Immature natural killer cell (primary cell): Measurements from ENCODE around the gene PTPRG. TPM values are rescaled to one million over a fixed set of nuclear protein-coding genes. Genes with fewer than 3 reads are reported as not detected.

Experiments used
- DNase-seq, 3 donors: peaks; one replicate each; pipeline ENCODE4 v3.0.0; 2022; ENCODE audit warnings: mixed read lengths in 1 of 3
- H3K27ac Mint-ChIP-seq, 6 donors: one replicate each; pipeline ENCODE4 v1.8.0; 2020; ENCODE audit warnings: mixed read lengths in 6 of 6, mild to moderate bottlenecking in 5 of 6, inconsistent platforms in 4 of 6, moderate library complexity in 3 of 6
- H3K27me3 Mint-ChIP-seq, 3 donors: one replicate each; pipeline ENCODE4 v1.8.0; 2020 to 2021; ENCODE audit warnings: low read depth in 3 of 3, mild to moderate bottlenecking in 3 of 3, mixed read lengths in 3 of 3, moderate library complexity in 3 of 3, inconsistent platforms in 1 of 3
- H3K36me3 Mint-ChIP-seq, 3 donors: one replicate each; pipeline ENCODE4 v1.8.0; 2020; ENCODE audit warnings: mixed read lengths in 3 of 3, inconsistent platforms in 2 of 3, mild to moderate bottlenecking in 2 of 3
- H3K4me1 Mint-ChIP-seq, 2 donors: one replicate each; pipeline ENCODE4 v1.8.0; 2020; ENCODE audit warnings: inconsistent platforms in 2 of 2, mild to moderate bottlenecking in 2 of 2, mixed read lengths in 2 of 2, moderate library complexity in 1 of 2
- H3K4me3 Mint-ChIP-seq, 5 donors: one replicate each; pipeline ENCODE4 v1.8.0; 2020; ENCODE audit warnings: mild to moderate bottlenecking in 5 of 5, mixed read lengths in 5 of 5, inconsistent platforms in 3 of 5, moderate library complexity in 3 of 5
- H3K9me3 Mint-ChIP-seq, 6 donors: one replicate each; pipeline ENCODE4 v1.8.0; 2020; ENCODE audit warnings: mild to moderate bottlenecking in 6 of 6, mixed read lengths in 6 of 6, inconsistent platforms in 4 of 6, moderate library complexity in 3 of 6
- polyA plus RNA-seq, 3 donors: library from polyadenylated mRNA; unstranded; fragments of 300-500 nt; fragmentation: Illumina TruSeq; gene quantifications; one replicate each; pipeline ENCODE4 v1.2.3, GENCODE V29; 2021

The PTPRG gene
- polyA plus RNA-seq, 3 donors from 2014 or later = 0.13 TPM; not detected in 2

- Mint-ChIP-seq H3K27ac (no peak overlapping the region), H3K4me3 (no peak overlapping the region), H3K4me1 (no peaks in the 10 kb centered on the region), H3K27me3 (peaks cover 0 to 1% (median 0%) of the 10 kb centered on the region in 3 donors), H3K9me3 (peaks cover 0 to 13% (median 3%) of the 10 kb centered on the region in 6 donors), H3K36me3 (no peaks in the 10 kb centered on the region)
- DNase-seq = no peak
These were observed 382.6 kb downstream of the PTPRG start for GRCh38 chr3:61943975-61944374.

GRCh38 chr3:61944726-61945125 is 383.4 kb downstream of the PTPRG start:
- Mint-ChIP-seq H3K36me3 (no peaks in the 10 kb centered on the region), H3K4me3 (no peak overlapping the region), H3K27me3 (peaks cover 0 to 1% (median 0%) of the 10 kb centered on the region in 3 donors), H3K27ac (no peak overlapping the region), H3K9me3 (peaks cover 0 to 13% (median 3%) of the 10 kb centered on the region in 6 donors), H3K4me1 (no peaks in the 10 kb centered on the region)
- no peak for DNase-seq

- H3K36me3 Mint-ChIP-seq = no peaks in the 10 kb centered on the region
- H3K27me3 Mint-ChIP-seq = peaks cover 0 to 1% (median 0%) of the 10 kb centered on the region in 3 donors
- H3K4me1 Mint-ChIP-seq = no peaks in the 10 kb centered on the region
- H3K4me3 Mint-ChIP-seq = no peak overlapping the region
- peaks cover 0 to 13% (median 3%) of the 10 kb centered on the region in 6 donors for H3K9me3 Mint-ChIP-seq
- H3K27ac Mint-ChIP-seq = no peak overlapping the region
- DNase-seq = no peak
These were observed 384.3 kb downstream of the PTPRG start for GRCh38 chr3:61945657-61946056.

- Mint-ChIP-seq H3K9me3 (peaks cover 0 to 11% (median 3%) of the 10 kb centered on the region in 6 donors), H3K4me3 (no peak overlapping the region), H3K27me3 (peaks cover 0 to 1% (median 0%) of the 10 kb centered on the region in 3 donors), H3K4me1 (no peaks in the 10 kb centered on the region), H3K36me3 (no peaks in the 10 kb centered on the region), H3K27ac (no peak overlapping the region)
- DNase-seq = no peak
These were observed 385.4 kb downstream of the PTPRG start for GRCh38 chr3:61946570-61947324.

GRCh38 chr3:61947456-61947855 is 386.1 kb downstream of the PTPRG start:
- Mint-ChIP-seq H3K9me3 (peaks cover 0 to 9% (median 3%) of the 10 kb centered on the region in 6 donors), H3K4me1 (no peaks in the 10 kb centered on the region), H3K27ac (no peak overlapping the region), H3K4me3 (no peak overlapping the region), H3K36me3 (no peaks in the 10 kb centered on the region), H3K27me3 (no peaks in the 10 kb centered on the region)
- no peak for DNase-seq

GRCh38 chr3:61948699-61949305 is 387.4 kb downstream of the PTPRG start:
- Mint-ChIP-seq H3K27ac (no peak overlapping the region), H3K9me3 (peaks cover 0 to 5% (median 1%) of the 10 kb centered on the region in 6 donors), H3K4me3 (no peak overlapping the region), H3K36me3 (no peaks in the 10 kb centered on the region), H3K4me1 (no peaks in the 10 kb centered on the region), H3K27me3 (no peaks in the 10 kb centered on the region)
- no peak for DNase-seq

GRCh38 chr3:61954097-61954540 is 392.7 kb downstream of the PTPRG start:
- H3K9me3 Mint-ChIP-seq = no peaks in the 10 kb centered on the region
- H3K4me3 Mint-ChIP-seq = no peak overlapping the region
- no peaks in the 10 kb centered on the region for H3K36me3 Mint-ChIP-seq
- peaks cover 0 to 2% (median 0%) of the 10 kb centered on the region in 3 donors for H3K27me3 Mint-ChIP-seq
- H3K27ac Mint-ChIP-seq = no peak overlapping the region
- no peaks in the 10 kb centered on the region for H3K4me1 Mint-ChIP-seq
- no peak for DNase-seq

- Mint-ChIP-seq H3K4me1 (no peaks in the 10 kb centered on the region), H3K27ac (no peak overlapping the region), H3K4me3 (no peak overlapping the region), H3K27me3 (peaks cover 0 to 2% (median 2%) of the 10 kb centered on the region in 3 donors), H3K9me3 (peaks cover 0 to 5% (median 0%) of the 10 kb centered on the region in 6 donors), H3K36me3 (no peaks in the 10 kb centered on the region)
- no peak for DNase-seq
These were observed 394.1 kb downstream of the PTPRG start for GRCh38 chr3:61955483-61955882.

GRCh38 chr3:61956236-61956635 is 394.9 kb downstream of the PTPRG start:
- Mint-ChIP-seq H3K9me3 (peaks cover 0 to 5% (median 0%) of the 10 kb centered on the region in 6 donors), H3K27ac (no peak overlapping the region), H3K4me3 (no peak overlapping the region), H3K27me3 (peaks cover 0 to 2% (median 2%) of the 10 kb centered on the region in 3 donors), H3K36me3 (no peaks in the 10 kb centered on the region), H3K4me1 (no peaks in the 10 kb centered on the region)
- DNase-seq = no peak

- no peaks in the 10 kb centered on the region for H3K4me1 Mint-ChIP-seq
- H3K27ac Mint-ChIP-seq = no peak overlapping the region
- H3K27me3 Mint-ChIP-seq = peaks cover 0 to 2% (median 2%) of the 10 kb centered on the region in 3 donors
- peaks cover 0 to 5% (median 0%) of the 10 kb centered on the region in 6 donors for H3K9me3 Mint-ChIP-seq
- no peak for DNase-seq
- H3K36me3 Mint-ChIP-seq = no peaks in the 10 kb centered on the region
- H3K4me3 Mint-ChIP-seq = no peak overlapping the region
These were observed 395.9 kb downstream of the PTPRG start for GRCh38 chr3:61957259-61957658.

- no peak overlapping the region for H3K4me3 Mint-ChIP-seq
- no peaks in the 10 kb centered on the region for H3K36me3 Mint-ChIP-seq
- no peak overlapping the region for H3K27ac Mint-ChIP-seq
- DNase-seq = no peak
- peaks cover 0 to 4% (median 2%) of the 10 kb centered on the region in 3 donors for H3K27me3 Mint-ChIP-seq
- H3K4me1 Mint-ChIP-seq = no peaks in the 10 kb centered on the region
- peaks cover 0 to 16% (median 1%) of the 10 kb centered on the region in 6 donors for H3K9me3 Mint-ChIP-seq
These were observed 399.6 kb downstream of the PTPRG start for GRCh38 chr3:61960976-61961375.

- Mint-ChIP-seq H3K27ac (no peak overlapping the region), H3K9me3 (peaks cover 0 to 16% (median 3%) of the 10 kb centered on the region in 6 donors), H3K36me3 (no peaks in the 10 kb centered on the region), H3K27me3 (peaks cover 0 to 4% (median 2%) of the 10 kb centered on the region in 3 donors), H3K4me3 (no peak overlapping the region), H3K4me1 (no peaks in the 10 kb centered on the region)
- no peak for DNase-seq
These were observed 400.5 kb downstream of the PTPRG start for GRCh38 chr3:61961900-61962299.

- H3K36me3 Mint-ChIP-seq = no peaks in the 10 kb centered on the region
- H3K27ac Mint-ChIP-seq = no peak overlapping the region
- H3K4me3 Mint-ChIP-seq = no peak overlapping the region
- DNase-seq = no peak
- H3K9me3 Mint-ChIP-seq = peaks cover 0 to 15% (median 3%) of the 10 kb centered on the region in 6 donors
- peaks cover 0 to 4% (median 0%) of the 10 kb centered on the region in 3 donors for H3K27me3 Mint-ChIP-seq
- no peaks in the 10 kb centered on the region for H3K4me1 Mint-ChIP-seq
These were observed 403.2 kb downstream of the PTPRG start for GRCh38 chr3:61964566-61964965.

- no peaks in the 10 kb centered on the region for H3K4me1 Mint-ChIP-seq
- DNase-seq = no peak
- H3K27me3 Mint-ChIP-seq = peaks cover 0 to 2% (median 0%) of the 10 kb centered on the region in 3 donors
- no peaks in the 10 kb centered on the region for H3K36me3 Mint-ChIP-seq
- no peak overlapping the region for H3K27ac Mint-ChIP-seq
- no peak overlapping the region for H3K4me3 Mint-ChIP-seq
- H3K9me3 Mint-ChIP-seq = peaks cover 0 to 11% (median 4%) of the 10 kb centered on the region in 6 donors
These were observed 404.4 kb downstream of the PTPRG start for GRCh38 chr3:61965770-61966131.
